Mesothelial cell of epicardium (in vitro differentiated cells): ENCODE results near the gene DPP6. TPM values are rescaled to one million over a fixed set of nuclear protein-coding genes. Genes with fewer than 3 reads are reported as not detected.

Experiments
- DNase-seq, 2 experiments: peaks; one replicate each; pipeline ENCODE4 v3.0.0; 2021; ENCODE audit warnings: low spot score in 2 of 2; ENCODE audit not compliant: unreplicated experiment in 2 of 2
- H3K27ac Mint-ChIP-seq: 2 replicates; pipeline ENCODE4 v1.8.0; 2021; ENCODE audit warnings: mixed read lengths
- H3K27me3 Mint-ChIP-seq: 2 replicates; pipeline ENCODE4 v1.8.0; 2021; ENCODE audit warnings: low read depth, mixed read lengths
- H3K36me3 Mint-ChIP-seq: 2 replicates; pipeline ENCODE4 v1.8.0; 2021; ENCODE audit warnings: mixed read lengths
- H3K4me1 Mint-ChIP-seq: 2 replicates; pipeline ENCODE4 v1.8.0; 2021; ENCODE audit warnings: mixed read lengths
- H3K4me3 Mint-ChIP-seq: 2 replicates; pipeline ENCODE4 v1.8.0; 2021; ENCODE audit warnings: mild to moderate bottlenecking, moderate library complexity, mixed read lengths
- H3K9me3 Mint-ChIP-seq: 2 replicates; pipeline ENCODE4 v1.8.0; 2021; ENCODE audit warnings: mixed read lengths
- CTCF ChIP-seq: fragments of 200-600 bp; sonication (generic); IDR thresholded peaks from one replicate; pipeline ENCODE4 v1.5.0; 2021; ENCODE audit warnings: antibody characterized with exemption; ENCODE audit not compliant: unreplicated experiment
- total RNA-seq: library from RNA; stranded (reverse); gene quantifications from 3 replicates; pipeline ENCODE4 v1.2.1, GENCODE V29; 2021

DPP6 gene
- total RNA-seq, 1 donor from 2014 or later = 0.09 TPM

- Mint-ChIP-seq H3K27ac (no peak overlapping the region), H3K4me3 (no peak overlapping the region), H3K9me3 (no peaks in the 10 kb centered on the region), H3K4me1 (no peaks in the 10 kb centered on the region), H3K27me3 (peaks cover 1% of the 10 kb centered on the region), H3K36me3 (no peaks in the 10 kb centered on the region)
- no peak for TF ChIP-seq CTCF
- DNase-seq = no peak
Measured at GRCh38 chr7:154564676-154565075, 512.5 kb downstream of the DPP6 start.

GRCh38 chr7:154566877-154567276 is 514.7 kb downstream of the DPP6 start:
- Mint-ChIP-seq H3K27ac (no peak overlapping the region), H3K4me3 (no peak overlapping the region), H3K36me3 (no peaks in the 10 kb centered on the region), H3K4me1 (no peaks in the 10 kb centered on the region), H3K27me3 (peaks cover 3% of the 10 kb centered on the region), H3K9me3 (no peaks in the 10 kb centered on the region)
- no peak for DNase-seq
- no peak for TF ChIP-seq CTCF

GRCh38 chr7:154568346-154568745 is 516.1 kb downstream of the DPP6 start:
- Mint-ChIP-seq H3K4me3 (no peak overlapping the region), H3K27me3 (peaks cover 3% of the 10 kb centered on the region), H3K36me3 (no peaks in the 10 kb centered on the region), H3K27ac (no peak overlapping the region), H3K4me1 (no peaks in the 10 kb centered on the region), H3K9me3 (peaks cover under 1% of the 10 kb centered on the region)
- TF ChIP-seq CTCF = no peak
- DNase-seq = no peak

- H3K4me1 Mint-ChIP-seq = no peaks in the 10 kb centered on the region
- TF ChIP-seq CTCF = no peak
- H3K4me3 Mint-ChIP-seq = no peak overlapping the region
- peaks cover 4% of the 10 kb centered on the region for H3K9me3 Mint-ChIP-seq
- H3K27me3 Mint-ChIP-seq = peaks cover 3% of the 10 kb centered on the region
- H3K27ac Mint-ChIP-seq = no peak overlapping the region
- H3K36me3 Mint-ChIP-seq = no peaks in the 10 kb centered on the region
- DNase-seq = no peak
Measured at GRCh38 chr7:154569916-154570315, 517.7 kb downstream of the DPP6 start.

GRCh38 chr7:154571772-154572171 is 519.6 kb downstream of the DPP6 start:
- Mint-ChIP-seq H3K27me3 (peaks cover 3% of the 10 kb centered on the region), H3K4me3 (no peak overlapping the region), H3K4me1 (peaks cover 1% of the 10 kb centered on the region), H3K36me3 (no peaks in the 10 kb centered on the region), H3K9me3 (peaks cover 4% of the 10 kb centered on the region), H3K27ac (no peak overlapping the region)
- no peak for DNase-seq
- no peak for TF ChIP-seq CTCF

- Mint-ChIP-seq H3K27me3 (peaks cover 3% of the 10 kb centered on the region), H3K27ac (no peak overlapping the region), H3K4me3 (no peak overlapping the region), H3K4me1 (peaks cover 9% of the 10 kb centered on the region), H3K36me3 (no peaks in the 10 kb centered on the region), H3K9me3 (peaks cover 4% of the 10 kb centered on the region)
- TF ChIP-seq CTCF = no peak
- DNase-seq = no peak
Measured at GRCh38 chr7:154574235-154574634, 522.0 kb downstream of the DPP6 start.
